RCC 7860 (cell line): ENCODE data around the gene ISG15.
"Not testable (repeated sequence)": the region's sequence is repeated elsewhere in the genome, so short reads cannot be mapped to it uniquely, and the experiment has no call there.

Experiments
- DNase-seq: peaks from one replicate; pipeline ENCODE4 v3.0.0-alpha.2; 2015; ENCODE audit warnings: low spot score
- FAIRE-seq: peaks from 2 replicates; lab custom pipeline; 2012; peaks lifted over from hg19 to GRCh38; lab: Jason Lieb, UNC

The ISG15 gene

GRCh38 chr1:1024771-1025699 lies 11.7 kb downstream of the ISG15 start:
- FAIRE-seq, result peak; percentile 61

GRCh38 chr1:1025730-1026129 lies 12.4 kb downstream of the ISG15 start:
- FAIRE-seq, result no peak

More at GRCh38 chr1:1024771-1025699, 11.7 kb downstream of the ISG15 start:
- peak; percentile 90 for DNase-seq

GRCh38 chr1:1026599-1027413 lies 13.5 kb downstream of the ISG15 start:
- no peak for FAIRE-seq
- no peak for DNase-seq

More at GRCh38 chr1:1025730-1026129, 12.4 kb downstream of the ISG15 start:
- no peak for DNase-seq

DNA sequence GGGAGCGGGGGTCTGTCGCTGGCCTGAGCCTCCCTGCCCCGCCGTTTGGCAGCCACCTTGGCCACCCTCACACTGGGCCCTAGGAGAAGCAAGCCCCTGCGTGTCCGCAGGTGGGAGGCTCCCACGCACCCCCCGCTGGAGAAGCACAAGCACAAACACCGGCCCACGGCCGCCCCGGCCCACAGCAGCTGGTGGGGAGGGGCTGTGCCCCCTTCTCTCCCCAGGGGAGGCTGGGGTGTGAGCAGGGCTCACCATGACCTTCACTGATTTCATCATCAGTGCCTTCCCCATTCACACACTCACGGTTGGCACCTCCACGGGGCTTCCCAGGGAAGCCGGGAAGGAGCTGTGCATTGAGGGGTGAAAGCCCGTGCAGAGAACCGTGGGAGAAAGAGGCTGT lies 14.5 kb downstream of the ISG15 start:
- FAIRE-seq, result no peak
- DNase-seq, result no peak

DNA sequence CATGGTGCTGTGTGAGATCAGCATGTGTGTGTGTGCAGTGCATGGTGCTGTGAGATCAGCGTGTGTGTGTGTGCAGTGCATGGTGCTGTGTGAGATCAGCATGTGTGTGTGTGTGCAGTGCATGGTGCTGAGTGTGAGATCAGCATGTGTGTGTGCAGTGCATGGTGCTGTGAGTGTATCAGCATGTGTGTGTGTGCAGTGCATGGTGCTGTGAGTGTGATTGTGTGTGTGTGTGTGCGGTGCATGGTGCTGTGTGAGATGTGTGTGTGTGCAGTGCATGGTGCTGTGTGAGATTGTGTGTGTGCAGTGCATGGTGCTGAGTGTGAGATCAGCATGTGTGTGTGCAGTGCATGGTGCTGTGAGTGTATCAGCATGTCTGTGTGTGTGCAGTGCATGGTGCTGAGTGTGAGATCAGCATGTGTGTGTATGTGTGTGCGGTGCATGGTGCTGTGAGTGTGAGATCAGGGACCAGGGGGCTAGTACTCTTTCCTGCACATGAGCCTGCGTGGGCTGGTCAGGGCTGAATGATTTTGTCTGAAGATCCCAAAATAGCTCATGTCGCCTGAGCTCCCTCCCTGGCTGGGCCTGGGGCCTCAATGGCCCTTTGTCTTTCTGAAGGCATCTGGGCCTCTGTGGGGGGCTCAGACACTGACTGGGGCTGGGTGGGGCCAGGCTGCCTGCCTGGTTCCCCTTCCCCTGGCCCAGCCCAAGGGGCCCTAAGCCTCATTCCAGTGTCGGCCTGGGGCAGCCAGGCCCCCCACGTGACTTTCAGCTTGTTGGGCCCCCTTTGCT lies 17.8 kb downstream of the ISG15 start:
- not testable (repeated sequence) for DNase-seq, FAIRE-seq

DNA sequence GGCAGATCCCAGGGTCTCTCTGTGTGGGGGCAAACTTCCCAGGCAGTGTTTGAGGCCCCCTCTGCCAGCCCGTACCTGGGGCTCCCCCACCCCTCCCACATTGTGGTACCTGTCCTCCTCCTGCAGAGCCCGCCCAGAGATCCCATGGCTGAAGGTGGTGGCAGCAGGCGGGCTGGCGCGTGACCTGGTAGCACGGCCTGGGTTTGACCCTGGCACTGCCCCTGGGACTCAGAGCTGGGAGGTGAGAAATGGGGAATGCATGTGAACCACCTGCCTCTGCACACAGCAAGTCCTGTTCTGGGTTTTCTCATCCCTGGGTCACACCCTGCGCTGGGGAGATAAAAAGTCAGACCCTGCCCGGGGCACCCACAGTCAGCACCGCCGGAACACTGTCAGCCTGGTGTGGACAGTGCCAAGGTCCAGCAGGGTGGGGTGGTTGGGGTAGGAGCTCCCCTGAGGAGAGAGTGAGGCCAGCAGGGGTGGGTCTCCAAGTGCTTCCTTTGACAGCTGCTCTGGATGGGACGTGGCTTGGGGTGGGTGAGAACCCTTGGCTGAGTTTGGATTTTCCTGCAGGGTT lies 18.4 kb downstream of the ISG15 start:
- no peak for FAIRE-seq
- DNase-seq, result no peak

DNA sequence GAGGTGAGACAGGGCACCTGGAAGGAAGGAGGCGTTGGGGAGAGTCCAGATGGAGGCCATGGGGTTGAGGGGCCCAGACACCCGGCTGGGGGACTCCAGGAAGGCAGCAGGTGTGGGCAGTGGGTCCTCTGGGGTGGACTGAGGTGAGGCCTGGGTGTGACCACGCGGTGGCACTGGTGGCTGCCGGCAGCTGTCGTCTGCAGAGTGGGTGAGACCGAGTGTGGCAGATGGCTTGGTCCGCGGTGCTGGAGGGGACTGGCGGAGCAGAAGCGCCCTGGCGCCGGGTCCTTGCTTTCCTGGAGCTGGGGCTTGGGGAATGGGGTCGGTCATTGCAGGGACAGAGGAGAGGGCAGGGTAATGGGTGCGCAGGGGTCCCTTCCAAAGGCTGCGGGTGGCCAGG lies 19.1 kb downstream of the ISG15 start:
- no peak for DNase-seq
- FAIRE-seq, result no peak

DNA sequence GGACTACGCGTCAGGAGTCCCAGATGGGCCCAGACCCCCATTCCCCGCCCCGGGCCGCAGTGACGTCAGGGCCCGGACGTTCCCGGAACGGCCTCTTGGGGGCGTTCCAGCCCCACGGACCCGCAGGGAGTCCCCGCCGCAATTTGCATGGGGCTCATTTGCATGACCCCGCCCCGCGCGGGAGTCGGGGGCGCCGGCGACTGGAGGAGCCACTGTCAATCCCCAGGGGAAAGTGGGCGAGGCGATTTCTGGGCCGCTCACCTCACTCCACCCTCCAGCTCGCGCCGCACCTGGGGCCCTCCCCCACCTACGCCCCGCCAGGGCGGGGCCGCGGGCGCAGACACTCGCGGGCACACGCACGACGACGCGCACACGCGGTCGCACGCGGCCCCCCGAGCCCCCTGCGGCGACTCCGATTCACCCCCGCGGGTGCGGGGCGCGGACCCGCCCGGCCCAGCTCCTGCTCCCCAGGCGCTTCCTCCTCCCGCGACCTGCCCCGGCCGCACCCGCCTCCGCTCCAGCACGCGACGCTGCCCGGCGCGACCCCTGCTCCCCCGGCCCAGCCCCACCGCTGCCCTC lies 19.8 kb downstream of the ISG15 start:
- DNase-seq (no peak), FAIRE-seq (no peak)

DNA sequence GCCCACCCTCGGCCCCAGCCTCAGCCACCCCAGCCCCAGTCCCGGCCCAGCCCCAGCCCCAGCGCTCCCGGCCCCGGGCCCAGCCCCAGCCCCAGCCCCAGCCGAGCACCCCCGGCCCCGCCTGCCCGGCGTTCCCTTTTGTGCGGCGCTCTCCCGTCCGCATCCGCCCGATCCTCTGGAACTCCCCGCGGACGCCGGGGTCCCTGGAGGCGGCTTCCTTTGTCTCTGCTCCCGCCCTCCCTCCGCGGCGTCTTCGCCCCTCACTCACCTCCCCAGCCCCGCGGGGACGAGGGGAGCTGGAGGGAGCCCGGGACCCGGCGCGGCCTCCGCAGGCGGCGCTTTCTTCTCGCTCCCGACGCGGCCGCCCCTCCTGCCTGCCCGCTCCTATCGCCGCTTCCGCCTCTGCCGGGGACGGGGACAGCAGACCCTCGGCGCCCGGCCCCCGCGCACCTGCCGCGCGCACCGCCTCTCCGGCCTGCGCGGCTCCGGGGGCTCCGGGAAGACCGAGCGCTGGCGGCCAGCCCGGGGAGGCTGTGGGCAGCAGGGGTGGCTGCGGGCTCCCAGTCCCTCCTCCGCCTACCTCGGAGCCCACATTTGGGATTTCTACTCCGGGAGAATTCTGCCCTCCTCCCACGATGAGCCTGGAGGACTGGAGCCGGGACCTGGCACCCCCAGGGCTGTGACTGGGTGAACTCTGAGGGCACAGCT lies 20.6 kb downstream of the ISG15 start:
- FAIRE-seq (no peak), DNase-seq (no peak)

DNA sequence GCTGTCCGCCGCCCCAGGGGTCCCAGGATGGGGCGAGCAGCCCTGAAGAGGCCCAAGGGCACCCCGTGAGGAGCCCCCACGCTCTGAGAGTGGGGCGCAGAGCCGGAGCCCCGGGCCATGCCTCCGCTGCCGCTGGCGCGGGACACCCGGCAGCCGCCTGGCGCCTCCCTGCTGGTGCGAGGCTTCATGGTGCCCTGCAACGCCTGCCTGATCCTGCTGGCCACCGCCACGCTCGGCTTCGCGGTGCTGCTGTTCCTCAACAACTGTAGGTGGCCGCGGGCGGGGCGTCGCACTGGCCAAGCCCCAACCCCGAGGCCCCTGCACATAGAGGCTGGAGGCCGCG lies 21.1 kb downstream of the ISG15 start:
- DNase-seq, result no peak
- no peak for FAIRE-seq

DNA sequence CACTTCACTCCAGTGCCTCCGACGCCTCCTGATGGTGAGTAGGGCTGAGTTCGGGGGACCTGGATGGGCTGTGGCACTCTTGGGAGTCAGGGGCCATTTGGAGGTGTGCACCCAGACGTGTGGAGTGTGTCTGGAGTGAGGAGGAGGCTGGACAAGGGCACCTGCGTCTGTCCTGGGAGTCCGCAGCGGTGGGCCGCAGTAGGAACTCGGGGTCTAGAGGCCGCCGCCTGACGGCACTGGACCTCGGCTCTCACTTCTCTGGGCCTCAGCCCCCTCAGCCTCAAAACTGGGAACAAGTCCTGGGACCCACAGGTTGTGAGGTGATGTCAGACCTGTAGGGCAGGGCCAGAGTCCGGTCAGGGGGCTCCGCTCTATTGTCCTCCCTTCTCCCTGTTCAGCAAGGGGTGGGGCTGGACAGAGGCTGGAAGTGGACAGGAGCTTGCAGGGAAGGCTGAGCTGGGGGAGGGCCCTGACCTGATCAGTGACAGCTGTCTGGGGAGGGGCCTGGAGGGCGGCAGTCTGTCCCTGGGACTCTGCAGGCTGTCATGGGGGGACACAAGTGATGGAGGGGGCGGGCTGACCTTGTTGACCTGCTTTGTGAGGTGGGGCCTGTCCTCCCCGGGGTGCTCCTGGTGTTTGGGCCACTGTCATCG lies 22.1 kb downstream of the ISG15 start:
- DNase-seq (no peak), FAIRE-seq (no peak)

DNA sequence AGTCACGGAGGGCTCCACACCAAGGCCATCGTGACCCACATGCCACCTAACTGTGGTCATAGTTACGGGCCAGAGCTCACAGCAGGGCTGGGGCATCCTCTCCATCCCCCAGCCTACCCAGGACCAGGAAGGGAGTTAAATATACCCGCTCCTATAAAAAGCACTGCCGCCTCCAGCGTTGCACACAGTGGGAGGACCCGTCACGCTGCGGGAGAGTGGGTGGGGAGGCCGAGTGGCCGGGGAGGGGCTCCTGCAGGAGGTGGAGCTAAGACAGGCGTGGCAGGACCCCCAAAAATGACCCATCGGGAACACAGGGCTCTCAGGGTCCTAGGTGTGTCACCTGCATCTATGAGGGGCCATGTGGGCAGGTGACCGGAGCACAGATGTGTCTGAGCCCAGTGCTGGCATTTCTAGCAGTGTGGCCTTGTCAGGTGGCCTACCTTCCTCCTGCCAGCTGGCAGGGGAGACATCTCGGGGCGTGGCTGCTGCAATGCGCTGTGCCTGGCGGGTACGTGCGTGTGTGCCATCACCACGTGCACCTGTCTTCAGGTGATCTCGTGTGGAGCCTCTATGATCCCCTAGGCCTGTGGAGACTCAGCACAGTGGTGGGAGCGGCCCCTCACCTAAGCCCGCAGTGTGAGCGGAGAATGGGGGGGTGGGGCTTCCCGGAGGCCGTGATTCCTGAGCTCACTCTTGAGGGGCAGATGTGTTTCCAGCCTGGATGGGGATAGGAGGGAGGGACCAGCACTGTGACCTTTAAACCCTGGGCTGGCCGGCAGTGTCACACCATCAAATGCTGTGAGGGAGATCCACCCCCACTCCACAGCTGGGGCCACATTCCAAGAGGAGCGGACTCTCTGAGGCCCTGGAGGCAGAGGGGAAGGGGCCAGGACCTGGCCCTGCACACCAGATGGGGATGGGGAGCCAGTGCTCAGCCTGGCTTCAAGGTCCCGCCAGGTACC lies 24.4 kb downstream of the ISG15 start:
- DNase-seq (no peak), FAIRE-seq (no peak)

- FAIRE-seq, result no peak
Observed at GRCh38 chr1:1038694-1039093, 25.4 kb downstream of the ISG15 start.

DNA sequence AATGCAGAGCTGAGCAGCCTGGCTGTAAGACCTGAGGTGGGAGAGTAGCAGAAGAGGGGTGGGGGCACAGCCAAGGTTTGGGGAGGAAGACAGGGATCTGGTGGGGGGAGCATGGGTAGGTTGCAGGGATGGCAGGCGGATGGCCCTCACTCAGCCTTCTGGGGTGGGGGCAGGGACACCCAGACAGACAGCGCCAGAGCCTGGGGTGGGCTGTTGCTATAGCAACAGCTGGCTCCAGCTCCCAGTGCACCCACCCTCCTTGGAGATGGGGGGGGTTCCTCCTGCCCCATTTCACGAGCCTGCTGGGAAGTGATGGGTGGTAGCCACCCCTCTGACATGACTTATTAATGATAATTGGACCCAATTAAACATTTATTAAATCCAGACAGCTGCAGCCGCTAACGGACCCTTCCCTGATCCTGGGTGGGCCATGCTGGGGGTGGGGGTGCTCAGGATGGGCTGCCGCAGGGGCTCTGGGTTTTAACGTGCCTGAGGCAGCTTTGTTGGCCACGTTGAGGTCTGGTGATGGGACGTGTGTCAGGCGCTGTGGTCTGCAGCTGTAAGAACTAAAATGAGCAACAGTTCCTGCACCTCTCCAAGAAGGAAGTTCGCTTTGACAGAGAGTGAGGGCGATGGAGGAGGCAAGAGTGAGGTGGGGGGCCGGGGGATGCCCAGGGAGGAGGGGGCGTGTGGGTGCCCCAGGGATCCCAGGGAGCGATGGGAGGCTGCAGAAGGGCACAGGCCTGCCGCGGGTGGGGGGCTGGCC lies 26.0 kb downstream of the ISG15 start:
- DNase-seq, result no peak
- FAIRE-seq, result no peak

More at GRCh38 chr1:1038694-1039093, 25.4 kb downstream of the ISG15 start:
- no peak for DNase-seq

GRCh38 chr1:1040004-1040991 lies 27.0 kb downstream of the ISG15 start:
- FAIRE-seq (no peak), DNase-seq (peak; percentile 37)

- DNase-seq (no peak), FAIRE-seq (no peak)
Observed at GRCh38 chr1:1041092-1041523, 27.8 kb downstream of the ISG15 start.
